Limb (tissue), 2 donors: Measurements from ENCODE around the gene RABL6.
"Not testable (repeated sequence)": the region's sequence is repeated elsewhere in the genome, so short reads cannot be mapped to it uniquely, and the experiment has no call there.

ENCODE experiments used
- DNase-seq, 2 donors: peaks; one replicate each; pipeline ENCODE4 v3.0.0-alpha.2; 2016; ENCODE audit errors: extremely low spot score in 2 of 2

Gene RABL6

GRCh38 chr9:136880651-136881050, 72.9 kb downstream of the RABL6 start:
- no peak for DNase-seq

DNA sequence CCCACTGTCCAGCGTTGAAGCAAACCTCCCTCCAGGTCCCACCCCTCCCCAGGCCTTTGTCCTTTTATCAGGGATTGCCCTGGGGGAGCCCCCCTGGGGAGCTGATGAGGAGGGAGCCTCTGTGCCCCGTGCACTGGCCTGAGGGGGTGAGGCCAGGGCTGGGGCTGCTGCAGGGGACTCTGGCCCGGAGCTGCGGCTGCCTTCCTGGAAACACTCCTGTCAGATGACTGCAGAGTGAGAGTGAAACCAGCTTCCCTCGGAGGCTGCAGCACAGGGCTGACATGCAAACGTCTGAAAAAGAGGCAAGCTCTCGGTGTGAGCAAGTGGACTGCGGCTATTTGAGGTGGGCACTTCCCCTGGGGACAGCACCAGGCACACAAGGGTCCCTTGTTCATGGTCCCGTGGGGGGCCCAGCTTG, 74.0 kb downstream of the RABL6 start:
- no peak for DNase-seq

DNA sequence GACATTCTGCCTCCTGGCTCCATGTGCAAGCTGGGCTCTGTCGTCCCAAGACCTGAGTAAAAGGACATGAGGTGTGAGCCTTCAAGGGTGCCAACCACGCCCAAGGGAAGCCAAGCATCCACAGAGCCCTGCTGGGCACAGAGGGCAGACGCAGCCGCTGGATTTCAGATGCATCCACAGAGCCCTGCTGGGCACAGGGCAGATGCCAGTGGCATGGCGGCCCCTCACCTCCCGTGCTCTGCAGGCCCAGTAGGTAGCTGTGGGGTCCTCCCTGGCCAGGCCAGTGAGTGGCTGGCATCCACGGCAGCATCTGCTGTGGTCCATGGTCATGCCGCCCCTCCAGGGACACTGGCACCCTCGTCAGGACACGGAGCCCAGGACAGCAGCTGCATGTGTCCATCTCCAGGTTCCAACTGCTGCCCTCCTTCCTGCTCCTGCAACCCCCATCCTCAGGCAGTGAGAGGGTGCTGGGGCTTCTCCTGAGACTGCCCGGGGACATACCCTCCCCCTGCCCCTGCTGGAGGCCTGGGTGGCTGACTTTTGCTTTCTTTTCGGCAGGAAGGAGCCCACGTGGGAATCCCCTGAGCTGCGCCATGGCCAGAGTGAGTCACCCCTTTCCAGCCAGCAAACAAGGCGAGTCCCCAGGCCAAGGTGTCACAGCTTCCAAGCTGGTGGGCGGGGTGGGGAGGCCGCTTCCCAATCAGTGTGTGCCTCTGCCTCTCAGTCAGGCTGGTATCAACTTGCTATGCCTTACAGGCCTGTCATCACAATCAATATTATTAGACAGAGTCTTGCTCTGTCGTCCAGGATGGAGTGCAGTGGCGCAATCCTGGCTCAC, 74.6 kb downstream of the RABL6 start:
- DNase-seq: no peak

- not testable (repeated sequence) for DNase-seq
Measured at GRCh38 chr9:136882947-136883283, 75.2 kb downstream of the RABL6 start.

DNA sequence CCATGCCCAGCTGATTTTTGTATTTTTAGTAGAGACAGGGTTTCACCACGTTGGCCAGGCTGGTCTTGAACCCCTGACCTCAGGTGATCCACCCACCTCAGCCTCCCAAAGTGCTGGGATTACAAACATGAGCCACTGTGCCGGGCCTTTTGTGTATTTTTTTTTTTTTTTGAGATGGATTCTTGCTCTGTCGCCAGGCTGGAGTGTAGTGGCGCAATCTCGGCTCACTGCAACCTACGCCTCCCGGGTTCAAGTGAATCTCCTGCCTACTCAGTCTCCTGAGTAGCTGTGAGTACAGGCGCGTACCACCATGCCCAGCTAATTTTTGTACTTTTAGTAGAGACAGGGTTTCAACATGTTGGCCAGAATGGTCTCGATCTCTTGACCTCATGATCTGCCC, 75.9 kb downstream of the RABL6 start:
- DNase-seq: not testable (repeated sequence)

DNA sequence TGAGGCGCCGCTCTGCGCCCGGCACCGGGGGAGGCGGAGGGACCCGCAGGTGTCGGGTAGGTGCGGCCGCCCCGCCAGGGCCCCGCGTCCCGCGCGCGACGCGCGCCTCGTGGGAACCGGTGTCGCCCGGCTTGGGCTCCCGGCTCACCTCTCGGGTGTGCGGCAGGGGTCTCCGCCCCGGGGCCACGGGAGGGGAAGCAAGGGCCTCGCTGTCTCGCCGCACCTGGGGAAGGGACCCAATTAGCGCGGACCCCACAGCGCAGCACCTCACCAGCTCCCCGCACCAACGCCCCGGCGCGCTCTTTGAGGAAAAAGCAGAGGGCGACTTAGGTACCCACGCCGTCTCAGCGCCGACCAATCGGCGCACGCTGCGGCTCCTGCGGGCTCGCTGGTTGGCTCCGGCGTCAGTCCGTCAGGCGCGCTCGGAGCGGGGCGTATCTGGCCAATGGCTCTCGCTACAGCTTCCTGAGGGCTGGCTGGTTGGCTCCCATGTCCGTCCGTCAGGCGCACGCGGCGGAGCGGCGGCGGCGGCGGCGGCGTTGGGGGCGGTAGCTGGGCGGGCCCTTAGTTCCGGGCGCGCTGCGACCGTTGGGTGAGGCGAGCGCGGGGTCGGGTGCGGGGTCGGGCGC, 78.3 kb downstream of the RABL6 start, which contains the start of gene TRAF2:
TSS of gene TRAF2 (plus strand) at position 567 of the 629 bp plus-strand sequence. CDS start 12,225 bp downstream, outside the sequence.
- DNase-seq: peak; percentile 98 to 99

DNA sequence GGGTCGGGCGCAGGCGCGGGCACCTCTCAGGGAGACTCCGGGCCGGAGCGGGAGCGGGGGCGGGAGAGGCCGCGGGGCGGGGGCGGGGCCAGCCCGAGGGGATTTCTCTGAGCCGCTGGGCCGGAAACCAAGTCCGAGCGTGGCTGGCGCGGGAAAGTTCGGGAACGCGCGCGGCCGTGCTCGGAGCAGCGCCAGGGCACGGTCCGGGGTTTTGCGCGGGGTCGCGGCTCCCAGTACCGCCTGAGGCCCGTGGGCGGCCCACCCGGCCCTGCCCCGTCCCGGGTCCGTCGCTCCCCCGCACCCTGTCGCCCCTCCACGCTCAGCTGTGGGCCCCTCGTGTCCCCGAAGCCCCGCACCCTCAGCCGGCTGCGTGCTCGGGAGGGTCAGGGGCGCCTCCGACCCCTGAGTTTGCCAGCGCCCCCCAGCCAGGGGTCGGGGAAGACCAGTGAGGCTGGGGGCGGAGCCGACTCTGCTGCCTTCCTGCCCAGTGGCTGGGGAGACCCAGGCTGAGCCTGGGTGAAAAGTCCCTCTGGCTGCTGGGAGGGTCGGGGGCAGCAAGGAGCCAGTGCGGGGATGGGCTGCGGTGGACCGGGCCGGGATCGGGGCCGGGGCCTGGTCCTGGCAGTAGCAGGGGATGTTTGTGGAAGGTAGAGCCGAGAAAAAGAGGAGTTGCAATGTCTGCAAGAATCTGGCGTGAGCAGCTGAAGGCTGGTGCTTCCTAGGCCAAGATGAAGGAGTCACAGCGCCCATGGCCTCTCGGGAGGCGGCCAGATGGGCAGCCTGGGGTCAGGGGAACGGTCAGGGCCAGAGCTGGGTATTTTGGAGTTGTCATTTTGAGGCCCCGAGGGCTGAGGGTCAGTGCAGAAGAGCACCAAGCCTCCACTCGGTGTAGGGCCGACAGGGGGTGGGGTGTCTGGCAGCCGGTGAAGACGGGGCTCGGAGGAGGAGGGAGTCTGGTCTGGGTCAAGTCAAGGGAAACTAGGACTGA, 79.2 kb downstream of the RABL6 start:
- DNase-seq: peak; percentile 16 to 54

DNA sequence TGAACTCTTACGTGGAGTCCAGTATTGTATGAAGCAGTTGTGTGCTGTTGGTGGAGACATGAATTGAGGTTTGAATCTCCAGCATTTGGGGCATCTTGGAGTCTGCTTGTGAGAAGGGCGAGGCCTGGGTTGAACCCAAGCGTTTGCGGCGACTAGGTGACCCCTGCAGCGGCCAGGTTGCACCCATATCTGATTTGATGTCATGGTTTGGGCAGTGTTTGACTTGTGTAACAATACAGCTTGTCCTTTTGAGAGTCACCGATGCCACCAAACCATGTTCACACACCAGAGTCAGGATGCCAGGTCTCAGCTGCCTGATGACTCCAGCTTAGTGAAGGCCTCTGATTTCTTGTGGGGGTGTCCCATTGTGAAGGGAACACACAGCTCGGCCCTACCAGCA, 80.7 kb downstream of the RABL6 start:
- DNase-seq: no peak

DNA sequence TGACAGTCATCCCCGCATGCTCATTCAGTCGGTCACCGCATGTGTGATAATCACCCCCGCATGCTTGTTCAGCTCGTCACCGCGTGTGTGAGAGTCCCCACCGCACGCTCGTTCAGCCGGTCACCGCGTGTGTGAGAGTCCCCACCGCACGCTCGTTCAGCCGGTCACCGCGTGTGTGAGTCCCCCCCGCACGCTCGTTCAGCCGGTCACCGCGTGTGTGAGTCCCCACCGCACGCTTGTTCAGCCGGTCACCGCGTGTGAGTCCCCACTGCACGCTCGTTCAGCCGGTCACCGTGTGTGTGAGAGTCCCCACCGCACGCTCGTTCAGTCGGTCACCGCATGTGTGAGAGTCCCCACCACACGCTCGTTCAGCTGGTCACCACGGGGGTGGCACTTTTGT, 82.1 kb downstream of the RABL6 start:
- no peak for DNase-seq

DNA sequence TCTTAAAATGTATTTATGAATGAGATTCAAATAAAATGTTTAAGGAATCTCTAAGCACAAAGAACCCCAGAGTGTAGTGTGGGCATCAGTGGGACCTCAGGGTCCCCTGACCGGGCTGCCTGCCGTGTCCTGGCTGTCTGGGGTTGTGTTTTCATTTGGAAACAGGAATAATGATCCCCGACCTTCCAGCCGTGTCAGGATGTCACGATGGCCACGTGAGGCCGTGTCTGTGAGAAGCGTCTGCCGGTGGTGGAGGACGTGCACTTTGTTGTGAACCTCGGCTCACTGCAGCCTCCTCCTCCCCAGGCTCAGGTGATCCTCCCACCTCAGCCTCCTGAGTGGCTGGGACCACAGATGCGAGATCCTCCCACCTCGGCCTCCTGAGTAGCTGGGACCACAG, 82.9 kb downstream of the RABL6 start:
- no peak for DNase-seq
